H9 (cell line): ENCODE measurements around the gene C6orf120. TPM values are rescaled to one million over a fixed set of nuclear protein-coding genes. Genes with fewer than 3 reads are reported as not detected.

ENCODE experiments used
- DNase-seq: peaks from one replicate; pipeline ENCODE4 v3.0.0-alpha.2; 2017
- H2AFZ ChIP-seq: one replicate; pipeline ENCODE4 v1.6.1; 2013; ENCODE audit warnings: mild to moderate bottlenecking, low read length, control low read depth, moderate library complexity
- H2AK5ac ChIP-seq: 2 replicates; pipeline ENCODE4 v1.6.1; 2013; ENCODE audit warnings: low read length, control low read depth, mixed read lengths; ENCODE audit not compliant: insufficient read length
- H2BK120ac ChIP-seq: one replicate; pipeline ENCODE4 v1.6.1; 2013; ENCODE audit warnings: low read depth, mild to moderate bottlenecking, low read length, control low read depth, inconsistent platforms; ENCODE audit not compliant: poor library complexity, severe bottlenecking
- H2BK12ac ChIP-seq: 2 replicates; pipeline ENCODE4 v1.6.1; 2013; ENCODE audit warnings: low read length, control low read depth, mixed read lengths, low read depth; ENCODE audit not compliant: insufficient read length
- H2BK15ac ChIP-seq: 2 replicates; pipeline ENCODE4 v1.6.1; 2013; ENCODE audit warnings: low read depth, low read length, control low read depth
- H2BK20ac ChIP-seq: one replicate; pipeline ENCODE4 v1.6.1; 2013; ENCODE audit warnings: low read depth, mild to moderate bottlenecking, low read length, control low read depth, inconsistent platforms; ENCODE audit not compliant: poor library complexity, severe bottlenecking
- H2BK5ac ChIP-seq: 2 replicates; pipeline ENCODE4 v1.6.1; 2013; ENCODE audit warnings: low read length, control low read depth, mixed read lengths; ENCODE audit not compliant: insufficient read length
- H3K14ac ChIP-seq: 2 replicates; pipeline ENCODE4 v1.6.1; 2013; ENCODE audit warnings: low read length, control low read depth; ENCODE audit not compliant: insufficient read depth
- H3K18ac ChIP-seq: 2 replicates; pipeline ENCODE4 v1.6.1; 2013; ENCODE audit warnings: low read depth, mild to moderate bottlenecking, mixed read lengths, low read length, control low read depth; ENCODE audit not compliant: insufficient read length
- H3K23ac ChIP-seq: 2 replicates; pipeline ENCODE4 v1.6.1; 2013; ENCODE audit warnings: low read length, control low read depth, mixed read lengths, low read depth; ENCODE audit not compliant: insufficient read length
- H3K23me2 ChIP-seq: 2 replicates; pipeline ENCODE4 v1.6.1; 2013; ENCODE audit warnings: low read depth, mild to moderate bottlenecking, mixed read lengths, low read length, control low read depth; ENCODE audit not compliant: insufficient read length, poor library complexity, severe bottlenecking
- H3K27ac ChIP-seq: 2 replicates; pipeline ENCODE4 v1.5.1; 2013; ENCODE audit warnings: low read length, control low read depth, mixed read lengths, low read depth; ENCODE audit not compliant: insufficient read length
- H3K27me3 ChIP-seq: 2 replicates; pipeline ENCODE4 v1.6.1; 2013; ENCODE audit warnings: low read length, control low read depth, inconsistent platforms; ENCODE audit not compliant: insufficient read depth
- H3K4ac ChIP-seq: 2 replicates; pipeline ENCODE4 v1.6.1; 2013; ENCODE audit warnings: low read depth, mild to moderate bottlenecking, control low read depth, inconsistent platforms, low read length, moderate library complexity
- H3K4me1 ChIP-seq: 2 replicates; pipeline ENCODE4 v1.6.1; 2013; ENCODE audit warnings: low read length, control low read depth, inconsistent platforms; ENCODE audit not compliant: insufficient read depth
- H3K4me2 ChIP-seq: 2 replicates; pipeline ENCODE4 v1.6.1; 2013; ENCODE audit warnings: low read length, control low read depth, mixed read lengths; ENCODE audit not compliant: insufficient read length, insufficient read depth
- H3K56ac ChIP-seq: 2 replicates; pipeline ENCODE4 v1.6.1; 2013; ENCODE audit warnings: low read depth, mild to moderate bottlenecking, mixed read lengths, low read length, control low read depth; ENCODE audit not compliant: insufficient read length
- H3K79me1 ChIP-seq: 2 replicates; pipeline ENCODE4 v1.6.1; 2013; ENCODE audit warnings: low read depth, mild to moderate bottlenecking, moderate library complexity, low read length, control low read depth, inconsistent platforms; ENCODE audit not compliant: insufficient read depth, poor library complexity, severe bottlenecking
- H3K79me2 ChIP-seq: 2 replicates; pipeline ENCODE4 v1.6.1; 2013; ENCODE audit warnings: low read length, control low read depth, inconsistent platforms; ENCODE audit not compliant: insufficient read depth
- H3K9ac ChIP-seq: 2 replicates; pipeline ENCODE4 v1.6.1; 2013; ENCODE audit warnings: low read length, control low read depth, mixed read lengths; ENCODE audit not compliant: insufficient read length; ENCODE audit errors: extremely low read depth
- H3K9me3 ChIP-seq: one replicate; pipeline ENCODE4 v1.6.1; 2013; ENCODE audit warnings: low read depth, low read length, inconsistent platforms; ENCODE audit not compliant: control insufficient read depth
- H3T11ph ChIP-seq: one replicate; pipeline ENCODE4 v1.6.1; 2013; ENCODE audit warnings: mild to moderate bottlenecking, low read length, control low read depth, inconsistent platforms
- H4K20me1 ChIP-seq: one replicate; pipeline ENCODE4 v1.6.1; 2013; ENCODE audit not compliant: control insufficient read depth, insufficient read length, insufficient read depth
- H4K5ac ChIP-seq: 2 replicates; pipeline ENCODE4 v1.6.1; 2013; ENCODE audit warnings: low read depth, mild to moderate bottlenecking, mixed read lengths, low read length, control low read depth; ENCODE audit not compliant: insufficient read length
- H4K8ac ChIP-seq: replicated peaks from 2 replicates; pipeline ENCODE4 v1.6.1; 2013; ENCODE audit warnings: low read length, control low read depth, mixed read lengths, low read depth; ENCODE audit not compliant: insufficient read length
- H4K91ac ChIP-seq: 2 replicates; pipeline ENCODE4 v1.6.1; 2013; ENCODE audit warnings: low read depth, mild to moderate bottlenecking, moderate library complexity, mixed read lengths, low read length, control low read depth; ENCODE audit not compliant: insufficient read length
- H3K27ac Mint-ChIP-seq, 3 experiments: 2 replicates in 2 of 3; 3 replicates in 1 of 3; pipeline ENCODE4 v1.8.0; 2020 to 2021; ENCODE audit warnings: mixed read lengths in 3 of 3, mild to moderate bottlenecking in 1 of 3, moderate library complexity in 1 of 3
- H3K27me3 Mint-ChIP-seq: 2 replicates; pipeline ENCODE4 v1.8.0; 2021; ENCODE audit warnings: low read depth, mild to moderate bottlenecking, moderate library complexity, mixed read lengths
- H3K36me3 Mint-ChIP-seq, 3 experiments: 2 replicates in 2 of 3; 3 replicates in 1 of 3; pipeline ENCODE4 v1.8.0; 2020 to 2021; ENCODE audit warnings: low read depth in 3 of 3, mixed read lengths in 3 of 3; ENCODE audit not compliant: insufficient read depth in 1 of 3
- H3K4me1 Mint-ChIP-seq, 2 experiments: 2 replicates each; pipeline ENCODE4 v1.8.0; 2020; ENCODE audit warnings: mixed read lengths in 2 of 2
- H3K4me3 Mint-ChIP-seq, 2 experiments: 2 replicates in 1 of 2; 3 replicates in 1 of 2; pipeline ENCODE4 v1.8.0; 2020 to 2021; ENCODE audit warnings: mild to moderate bottlenecking in 2 of 2, mixed read lengths in 2 of 2, moderate library complexity in 1 of 2
- H3K9me3 Mint-ChIP-seq, 2 experiments: 2 replicates in 1 of 2; 3 replicates in 1 of 2; pipeline ENCODE4 v1.8.0; 2020; ENCODE audit warnings: mild to moderate bottlenecking in 2 of 2, mixed read lengths in 2 of 2, moderate library complexity in 1 of 2
- WGBS: extraction: QIAGEN DNeasy Blood & Tissue Kit; methylation state at CpG from one replicate; pipeline ENCODE4 v1.1.7; 2013; ENCODE audit warnings: missing lambda C conversion rate, low lambda C conversion rate, mixed read lengths; ENCODE audit not compliant: insufficient read length; ENCODE audit errors: extremely low coverage; 5-methylcytosine and 5-hydroxymethylcytosine counted together
- total RNA-seq: library from RNA; stranded (reverse); gene quantifications from 2 replicates; pipeline ENCODE4 v1.2.1, GENCODE V29; 2021
- TF ChIP-seq, protein P1 (sequence below): fragments of 200-600 bp; sonication (generic); conservative IDR thresholded peaks from 3 replicates; pipeline ENCODE4 v1.8.0; 2021; ENCODE audit warnings: antibody characterized with exemption, mild to moderate bottlenecking

Gene C6orf120
- total RNA-seq, 1 experiment from 2014 or later: 23.2 TPM

- TF ChIP-seq, protein P1, sequence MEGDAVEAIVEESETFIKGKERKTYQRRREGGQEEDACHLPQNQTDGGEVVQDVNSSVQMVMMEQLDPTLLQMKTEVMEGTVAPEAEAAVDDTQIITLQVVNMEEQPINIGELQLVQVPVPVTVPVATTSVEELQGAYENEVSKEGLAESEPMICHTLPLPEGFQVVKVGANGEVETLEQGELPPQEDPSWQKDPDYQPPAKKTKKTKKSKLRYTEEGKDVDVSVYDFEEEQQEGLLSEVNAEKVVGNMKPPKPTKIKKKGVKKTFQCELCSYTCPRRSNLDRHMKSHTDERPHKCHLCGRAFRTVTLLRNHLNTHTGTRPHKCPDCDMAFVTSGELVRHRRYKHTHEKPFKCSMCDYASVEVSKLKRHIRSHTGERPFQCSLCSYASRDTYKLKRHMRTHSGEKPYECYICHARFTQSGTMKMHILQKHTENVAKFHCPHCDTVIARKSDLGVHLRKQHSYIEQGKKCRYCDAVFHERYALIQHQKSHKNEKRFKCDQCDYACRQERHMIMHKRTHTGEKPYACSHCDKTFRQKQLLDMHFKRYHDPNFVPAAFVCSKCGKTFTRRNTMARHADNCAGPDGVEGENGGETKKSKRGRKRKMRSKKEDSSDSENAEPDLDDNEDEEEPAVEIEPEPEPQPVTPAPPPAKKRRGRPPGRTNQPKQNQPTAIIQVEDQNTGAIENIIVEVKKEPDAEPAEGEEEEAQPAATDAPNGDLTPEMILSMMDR: no peak
- Histone ChIP-seq H3K18ac (no peak overlapping the region), H3K9me3 (no peaks in the 10 kb centered on the region), H3K79me1 (no peaks in the 10 kb centered on the region), H3K79me2 (no peaks in the 10 kb centered on the region), H2BK12ac (no peak overlapping the region), H3K23me2 (no peaks in the 10 kb centered on the region), H3K56ac (no peak overlapping the region), H3K4me2 (no peak overlapping the region), H4K91ac (no peak overlapping the region), H2BK20ac (no peak overlapping the region), H3K23ac (no peak overlapping the region), H2AK5ac (no peak overlapping the region), H4K20me1 (no peaks in the 10 kb centered on the region), H3K27ac (no peak overlapping the region), H4K8ac (no peak overlapping the region), H3T11ph (no peak overlapping the region), H2BK120ac (no peak overlapping the region), H2BK5ac (no peak overlapping the region), H3K4ac (no peak overlapping the region), H3K4me1 (no peaks in the 10 kb centered on the region), H4K5ac (no peak overlapping the region), H3K27me3 (no peaks in the 10 kb centered on the region), H3K14ac (no peak overlapping the region; the same call in 1 of the 2 replicates), H2BK15ac (no peak overlapping the region), H3K9ac (no peak overlapping the region), H2AFZ (no peak overlapping the region)
- Mint-ChIP-seq H3K4me3 (no peak overlapping the region), H3K4me1 (peaks cover 3 to 5% of the 10 kb centered on the region in 2 experiments; a peak in 1 of 4 replicates), H3K9me3 (no peaks in the 10 kb centered on the region), H3K27ac (no peak overlapping the region), H3K27me3 (peaks cover 7% of the 10 kb centered on the region), H3K36me3 (no peaks in the 10 kb centered on the region)
- no CpG with 5 or more reads among the region's 9 CpGs for WGBS
- DNase-seq: peak; percentile 31
Observed at GRCh38 chr6:169738204-169738975, 36.5 kb downstream of the C6orf120 start.
